GM18507 (cell line): ENCODE data around the gene HIGD2A.
"Not testable (repeated sequence)": the region's sequence is repeated elsewhere in the genome, so short reads cannot be mapped to it uniquely, and the experiment has no call there.

Source experiments
- DNase-seq: peaks from one replicate; pipeline ENCODE4 v3.0.0; 2011; ENCODE audit warnings: low read depth; ENCODE audit not compliant: insufficient read length; ENCODE audit errors: extremely low spot score
- FAIRE-seq: peaks from 2 replicates; lab custom pipeline; 2011; peaks lifted over from hg19 to GRCh38; lab: Jason Lieb, UNC

HIGD2A gene

DNA sequence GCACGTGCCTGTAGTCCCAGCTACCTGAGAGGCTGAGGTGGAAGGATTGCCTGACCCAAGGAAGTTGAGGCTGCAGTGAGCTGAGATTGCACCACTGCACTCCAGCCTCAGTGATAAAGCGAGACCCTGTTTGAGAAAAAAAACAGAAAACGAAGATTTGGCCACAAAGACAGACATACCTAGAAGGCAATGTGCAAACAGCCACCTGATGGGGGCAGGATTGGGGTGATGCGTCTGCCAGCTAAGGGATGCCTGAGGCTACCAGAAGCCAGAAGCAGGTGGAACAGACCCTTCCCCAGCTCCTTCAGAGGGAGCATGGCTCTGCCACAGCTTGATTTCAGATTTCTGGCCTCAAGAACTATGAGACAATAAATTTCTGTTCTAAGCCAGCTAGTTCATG lies 2.9 kb downstream of the HIGD2A start:
- no peak for DNase-seq
- FAIRE-seq: no peak

DNA sequence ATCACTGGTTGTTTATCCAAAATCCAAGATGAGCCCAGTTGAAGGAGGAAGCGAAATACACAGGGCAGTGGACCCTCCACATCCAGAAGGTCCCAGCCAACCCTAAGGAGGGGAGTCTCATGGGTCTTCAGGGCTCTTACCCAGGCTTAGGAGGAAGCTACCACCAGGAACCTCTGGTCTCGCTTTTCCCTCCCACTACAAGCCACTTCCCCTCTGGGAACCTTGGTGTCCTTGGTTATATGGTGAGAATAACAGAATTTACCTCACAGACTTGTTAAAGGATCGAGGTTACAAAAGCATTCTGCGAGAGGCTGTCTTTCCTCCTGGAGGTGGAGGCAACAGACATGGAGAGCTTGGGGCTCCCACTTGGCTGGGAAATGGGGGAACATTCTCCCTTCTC lies 3.4 kb downstream of the HIGD2A start:
- FAIRE-seq (no peak), DNase-seq (no peak)

DNA sequence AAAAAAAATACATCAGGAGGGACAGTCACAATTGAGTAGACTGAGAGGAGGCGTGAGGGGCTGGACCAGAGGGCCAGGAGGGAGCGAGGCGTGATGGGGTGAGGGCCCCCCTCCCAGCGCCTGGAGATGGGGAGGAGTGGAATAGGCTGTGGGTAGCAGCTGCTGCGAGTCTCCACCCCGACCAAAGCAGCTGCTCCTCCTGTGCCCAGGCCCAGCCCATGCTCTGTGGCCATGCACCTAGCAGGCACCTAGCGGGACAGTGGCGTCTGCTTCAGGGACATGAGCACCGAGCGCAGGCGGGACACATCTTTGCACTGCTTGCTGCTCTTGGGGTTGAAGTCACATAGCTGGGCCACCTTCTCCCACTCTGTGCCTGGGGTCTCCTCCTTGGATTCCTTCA lies 4.0 kb downstream of the HIGD2A start:
- DNase-seq (no peak), FAIRE-seq (no peak)

DNA sequence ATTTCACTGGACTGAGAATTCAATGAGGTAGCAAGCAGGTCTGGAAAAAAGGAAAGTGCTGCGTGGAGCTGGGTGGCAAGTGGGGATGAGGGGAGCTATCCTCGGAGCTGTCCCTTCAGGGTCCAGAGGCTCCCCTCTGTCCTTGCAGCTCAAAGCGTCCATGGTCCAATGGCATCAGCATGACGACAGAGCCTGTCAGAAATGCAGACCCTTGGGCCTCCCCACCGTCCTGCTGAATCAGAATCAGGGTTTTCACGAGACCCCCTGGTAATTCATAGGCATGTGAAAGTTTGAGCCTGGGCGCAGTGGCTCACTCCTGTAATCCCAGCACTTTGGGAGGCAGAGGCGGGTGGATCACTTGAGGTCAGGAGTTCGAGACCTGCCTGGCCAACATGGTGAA lies 5.5 kb downstream of the HIGD2A start:
- DNase-seq (no peak), FAIRE-seq (no peak)

DNA sequence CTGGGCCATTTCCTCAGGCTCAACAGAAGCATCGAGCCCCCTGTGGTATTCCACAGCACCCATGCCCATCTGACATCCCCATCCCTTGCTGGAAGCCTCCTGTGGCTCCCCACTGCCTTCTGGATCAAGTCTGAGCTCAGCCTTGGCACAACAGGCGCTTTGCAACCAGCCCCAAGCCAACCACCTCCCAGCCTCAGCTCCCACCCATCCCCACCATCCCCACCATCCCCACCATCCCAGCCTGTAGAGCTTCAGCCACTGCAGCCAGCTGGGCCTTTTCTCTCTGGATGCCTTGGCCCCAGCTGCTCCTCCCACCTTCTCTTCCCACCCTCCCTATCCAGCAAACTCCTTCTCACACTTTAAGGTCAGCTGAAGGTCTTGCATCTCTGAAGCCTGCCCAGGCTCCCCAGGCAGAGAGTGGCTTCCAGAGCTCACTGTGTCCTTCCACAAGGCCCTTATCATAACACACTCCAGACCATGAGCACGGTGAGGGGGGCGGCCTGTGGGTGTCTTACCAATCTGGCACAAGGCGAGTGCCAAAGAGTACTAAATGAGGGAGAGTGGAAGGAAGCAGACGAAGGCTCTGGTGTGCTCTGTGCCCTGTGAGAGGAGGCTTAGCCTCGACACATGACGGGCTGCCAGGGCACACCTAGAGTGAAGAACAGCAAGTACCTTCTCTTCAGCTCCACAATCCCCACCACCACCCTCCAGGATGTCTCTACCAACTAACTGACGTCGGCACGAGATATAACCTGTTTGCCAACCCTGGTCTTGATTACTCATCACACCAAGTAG lies 6.5 kb downstream of the HIGD2A start:
- DNase-seq (no peak), FAIRE-seq (no peak)

DNA sequence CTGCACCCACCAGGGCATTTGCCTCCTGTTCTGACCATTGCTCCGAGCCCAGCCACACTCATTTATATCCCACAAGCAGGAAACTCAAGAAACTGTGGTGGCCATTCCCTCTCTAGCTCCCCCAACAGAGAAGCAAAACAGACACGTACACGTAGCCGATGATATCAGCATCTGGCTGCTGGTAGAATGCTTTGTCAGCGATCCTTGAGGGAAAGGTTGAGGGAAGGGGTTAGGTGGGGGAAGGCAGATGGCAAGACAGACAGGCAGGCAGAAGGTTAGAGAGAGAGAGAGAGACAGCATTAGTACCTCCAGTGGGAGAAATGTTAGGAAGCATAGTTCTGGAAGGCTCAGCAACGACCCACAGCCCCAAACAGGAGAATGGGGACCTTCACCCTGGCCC lies 7.8 kb downstream of the HIGD2A start:
- no peak for FAIRE-seq
- DNase-seq: no peak

DNA sequence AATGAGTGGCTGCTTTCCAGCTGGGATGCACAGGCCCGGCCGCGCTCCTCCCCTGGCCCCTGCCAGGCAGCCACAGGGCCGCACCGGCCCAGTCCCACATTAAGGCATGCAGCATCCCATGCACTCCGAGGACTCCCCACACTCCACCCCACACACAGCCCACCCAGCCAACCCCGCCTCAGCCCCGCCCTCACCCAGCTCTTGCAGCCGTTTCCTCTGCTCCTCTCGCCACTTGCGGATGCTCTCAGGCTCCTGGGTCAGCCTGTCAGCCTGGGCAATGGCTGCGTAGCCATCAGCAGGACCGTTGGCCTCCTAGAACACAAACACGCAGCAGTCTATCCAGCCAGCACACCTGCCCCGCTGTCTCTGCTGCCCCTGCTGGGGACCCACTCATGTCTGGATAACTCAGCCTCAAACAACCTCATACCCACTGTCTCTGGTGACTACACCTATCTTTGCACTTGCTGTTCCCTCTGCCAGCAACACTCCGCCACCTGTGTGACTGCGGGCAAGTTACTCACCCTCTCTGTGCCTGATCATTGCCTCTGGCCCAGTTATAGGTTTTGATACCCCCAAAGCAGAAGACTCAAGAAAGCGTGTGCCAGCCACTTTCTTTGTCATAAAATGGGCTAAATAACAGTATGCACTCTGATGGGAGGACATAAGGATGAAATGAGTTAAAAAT lies 9.3 kb downstream of the HIGD2A start:
- no peak for FAIRE-seq

DNA sequence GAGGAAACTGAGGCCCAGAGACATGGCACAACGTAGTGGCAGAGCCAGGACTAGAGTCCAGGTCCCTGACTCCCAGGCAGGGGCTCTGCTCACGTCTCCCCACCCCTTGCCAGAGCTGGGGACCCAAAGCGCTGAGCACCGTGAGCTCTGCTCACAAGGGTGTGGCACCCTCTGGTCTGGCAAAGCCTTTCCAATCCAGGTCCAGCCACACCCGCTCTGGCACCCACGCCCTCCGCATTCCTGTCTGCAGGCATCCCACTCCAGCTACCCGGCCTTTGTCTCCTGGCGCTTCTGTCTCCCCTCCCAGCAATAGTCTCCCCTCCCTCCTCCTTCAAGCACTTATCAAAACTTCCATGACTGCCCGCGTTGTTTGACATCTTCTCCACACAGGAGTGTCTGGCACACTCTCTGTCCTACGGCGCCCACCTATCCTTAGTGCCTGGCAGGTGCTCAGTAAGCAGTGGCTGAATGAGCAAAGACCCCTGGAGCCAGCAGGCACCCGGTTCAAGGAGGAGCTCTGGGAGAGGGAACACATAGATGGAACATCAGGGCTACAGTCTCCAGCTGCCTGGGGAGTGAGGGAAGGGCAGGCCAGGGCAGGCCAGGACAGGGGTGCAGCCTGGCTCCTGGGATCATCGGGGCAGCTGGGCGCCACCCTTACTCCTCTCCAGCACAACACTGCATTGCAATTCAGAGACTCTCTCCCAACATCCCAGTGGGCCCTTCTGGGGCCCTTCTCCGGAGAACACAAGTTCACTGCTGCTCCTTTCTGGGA lies 12.0 kb downstream of the HIGD2A start:
- FAIRE-seq: no peak
- no peak for DNase-seq

More for the DNA sequence above, 9.3 kb downstream of the HIGD2A start:
- DNase-seq: no peak

DNA sequence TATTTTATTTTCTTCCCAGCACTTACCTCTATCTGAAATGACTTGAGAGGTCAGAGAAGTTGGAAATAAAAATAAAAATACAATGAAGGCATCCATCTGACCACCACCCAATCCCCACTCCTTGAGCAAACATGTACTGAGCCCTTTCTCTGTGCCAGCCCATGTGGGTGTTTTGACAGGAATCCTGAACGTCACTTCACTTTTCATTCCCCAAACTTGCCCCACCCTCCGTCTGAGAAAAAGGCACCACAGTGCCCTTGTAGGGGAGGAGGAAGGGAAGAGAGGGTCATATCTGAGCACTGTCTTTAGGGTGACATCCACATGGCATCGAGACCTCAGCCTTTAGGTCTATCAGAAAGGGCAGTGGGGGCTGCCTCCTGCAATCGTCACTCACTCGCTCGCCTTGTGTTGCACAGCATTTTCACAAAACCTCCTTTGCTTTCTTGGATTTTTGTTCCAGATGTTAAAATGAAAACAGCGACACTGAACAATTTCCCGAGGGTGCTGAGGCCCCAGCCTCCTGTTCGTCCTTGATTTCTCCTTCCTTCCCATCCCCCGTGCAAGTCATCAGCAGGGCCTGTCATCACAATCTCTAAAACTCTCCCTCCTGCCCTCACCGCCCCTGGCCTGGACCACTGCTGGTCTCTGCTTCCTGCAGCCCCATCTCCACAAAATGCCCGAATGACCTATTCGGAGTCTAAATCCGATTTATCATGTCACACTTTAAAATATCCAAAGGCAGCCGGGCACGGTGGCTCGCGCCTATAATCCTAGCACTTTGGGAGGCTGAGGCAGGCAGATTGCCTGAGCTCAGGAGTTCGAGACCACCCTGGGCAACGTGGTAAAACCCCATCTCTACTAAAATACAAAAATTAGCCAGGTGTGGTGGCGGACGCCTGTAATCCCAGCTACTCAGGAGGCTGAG lies 13.0 kb downstream of the HIGD2A start:
- DNase-seq (no peak), FAIRE-seq (no peak)

DNA sequence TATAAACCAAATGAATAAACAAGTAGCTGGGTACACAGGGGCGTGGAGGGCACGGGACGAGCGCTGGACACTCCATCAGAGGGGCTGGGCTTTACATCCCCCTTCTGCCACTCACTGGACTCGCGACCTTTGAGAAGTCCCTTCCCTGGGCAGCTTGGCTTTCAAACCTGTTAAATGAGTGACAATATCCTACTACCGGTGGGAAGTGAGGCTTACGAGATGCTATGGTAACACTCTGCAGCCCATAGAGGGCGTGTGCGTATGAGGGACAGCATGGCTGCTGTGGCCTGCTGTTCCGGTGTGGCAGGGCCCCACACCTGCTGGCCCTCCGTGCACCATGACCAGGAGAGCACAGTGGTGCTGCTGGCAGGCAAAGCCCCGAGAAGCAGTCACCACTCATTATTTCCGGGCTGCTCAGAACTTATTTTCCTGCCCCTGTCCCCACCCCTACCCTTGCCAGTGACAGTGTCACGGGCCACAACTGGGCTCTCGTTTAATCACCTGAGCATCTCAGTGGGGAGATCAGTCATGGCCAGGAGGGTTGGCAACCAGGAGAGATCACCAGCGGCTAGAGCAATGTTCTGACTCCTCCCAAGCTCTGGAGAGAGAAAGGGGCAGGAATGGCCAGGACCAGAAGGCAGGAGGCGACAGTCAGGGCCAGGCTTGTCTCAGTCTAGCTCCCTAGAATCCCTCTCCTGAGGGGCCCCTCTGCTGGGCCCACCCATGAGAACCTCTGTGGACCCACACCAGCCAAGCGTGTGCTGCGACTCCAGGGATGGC lies 17.3 kb downstream of the HIGD2A start:
- DNase-seq (no peak), FAIRE-seq (no peak)

DNA sequence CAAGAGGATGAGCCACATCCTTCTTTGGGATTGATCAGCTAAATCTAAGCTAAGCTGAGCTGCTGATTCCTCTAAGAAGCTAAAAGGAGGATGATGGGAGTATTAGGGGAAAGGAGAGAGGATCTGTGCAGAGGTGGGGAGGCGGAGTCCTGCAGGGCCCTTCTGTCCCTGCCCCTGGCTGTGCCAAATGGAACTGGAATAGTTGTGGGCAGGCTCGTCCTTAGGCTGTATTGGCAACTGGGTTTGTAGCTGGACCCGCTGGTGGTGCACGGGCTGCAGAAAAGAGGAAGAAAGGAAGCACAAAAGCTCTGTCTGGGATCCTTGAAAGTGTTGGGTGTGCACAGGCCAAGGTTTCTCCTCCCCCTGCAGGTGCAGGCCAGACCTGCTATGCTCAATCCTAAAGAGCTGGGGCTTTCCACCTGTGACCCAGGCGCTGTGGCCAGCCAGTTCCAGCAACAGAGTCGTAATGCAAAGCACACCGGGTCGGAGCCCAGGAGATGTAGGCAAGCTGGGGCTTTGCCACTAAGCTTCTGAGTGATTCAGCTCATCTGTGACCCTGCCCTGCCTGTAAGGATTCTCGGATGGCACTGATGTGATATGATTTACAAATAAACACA lies 18.0 kb downstream of the HIGD2A start:
- no peak for DNase-seq

DNA sequence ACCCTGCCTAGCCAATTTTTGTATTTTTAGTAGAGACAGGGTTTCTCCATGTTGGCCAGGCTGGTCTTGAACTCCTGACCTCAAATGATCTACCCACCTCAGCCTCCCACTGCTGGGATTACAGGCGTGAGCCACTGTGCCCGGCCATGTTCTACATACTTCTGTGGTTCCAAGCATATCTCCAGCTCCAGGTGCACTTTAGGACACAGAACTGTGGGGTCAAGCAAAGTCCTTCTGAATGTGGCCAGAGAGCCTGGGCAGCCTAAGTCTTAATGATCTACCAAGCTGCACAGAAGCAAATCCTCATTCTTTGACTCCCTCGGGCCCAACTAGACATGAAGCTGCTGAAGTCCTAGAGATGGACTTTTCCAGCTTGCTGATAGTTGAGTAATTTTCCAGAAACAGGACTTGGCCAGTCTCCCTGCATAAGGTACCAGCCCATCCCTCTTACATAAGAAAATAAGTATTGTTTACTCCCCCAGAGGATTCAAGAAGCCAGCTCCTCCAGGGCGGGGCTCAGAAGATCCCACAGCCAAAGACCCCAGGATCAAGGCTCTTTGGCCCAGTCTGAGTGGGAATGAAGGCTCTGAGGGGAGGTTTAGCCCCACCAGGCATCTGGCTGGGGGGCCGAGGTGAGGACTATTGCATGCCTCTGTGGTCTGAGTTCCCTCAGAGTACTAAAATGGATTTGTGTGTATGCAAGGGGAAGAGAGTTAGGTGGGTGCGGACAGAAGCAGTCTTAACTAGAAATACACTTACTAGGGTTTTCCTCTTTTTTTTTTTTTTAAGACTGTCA lies 19.1 kb downstream of the HIGD2A start:
- no peak for FAIRE-seq

More for the DNA sequence above, 18.0 kb downstream of the HIGD2A start:
- no peak for FAIRE-seq

DNA sequence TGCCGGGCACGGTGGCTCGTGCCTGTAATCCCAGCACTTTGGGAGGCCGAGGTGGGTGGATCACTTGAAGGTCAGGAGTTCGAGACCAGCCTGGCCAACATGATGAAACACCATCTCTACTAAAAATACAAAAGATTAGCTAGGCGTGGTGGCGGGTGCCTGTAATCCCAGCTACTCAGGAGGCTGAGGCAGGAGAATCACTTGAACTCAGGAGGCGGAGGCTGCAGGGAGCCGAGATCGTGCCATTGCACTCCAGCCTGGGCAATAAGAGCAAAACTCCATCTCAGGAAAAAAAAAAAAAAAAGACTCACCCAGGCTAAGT lies 19.7 kb downstream of the HIGD2A start:
- not testable (repeated sequence) for DNase-seq, FAIRE-seq

More for the DNA sequence above, 19.1 kb downstream of the HIGD2A start:
- DNase-seq: no peak

DNA sequence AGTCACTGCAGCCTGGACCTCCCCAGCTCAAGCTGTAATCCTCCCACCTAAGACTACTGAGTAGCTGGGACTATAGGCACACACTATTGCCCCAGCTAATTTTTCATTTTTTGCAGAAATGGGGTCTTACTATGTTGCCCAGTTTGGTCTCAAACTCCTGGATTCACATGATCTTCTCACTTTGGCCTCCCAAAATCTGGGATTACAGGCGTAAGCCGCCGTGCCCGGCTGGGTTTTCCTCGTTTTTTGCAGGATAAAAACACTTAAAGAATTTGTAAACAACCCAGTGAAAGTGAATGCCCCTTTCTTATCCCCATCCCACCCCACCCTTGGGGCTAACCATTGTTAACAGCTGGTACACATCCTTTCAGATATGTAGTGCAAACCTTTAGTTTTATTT lies 20.0 kb downstream of the HIGD2A start:
- DNase-seq (no peak), FAIRE-seq (no peak)

DNA sequence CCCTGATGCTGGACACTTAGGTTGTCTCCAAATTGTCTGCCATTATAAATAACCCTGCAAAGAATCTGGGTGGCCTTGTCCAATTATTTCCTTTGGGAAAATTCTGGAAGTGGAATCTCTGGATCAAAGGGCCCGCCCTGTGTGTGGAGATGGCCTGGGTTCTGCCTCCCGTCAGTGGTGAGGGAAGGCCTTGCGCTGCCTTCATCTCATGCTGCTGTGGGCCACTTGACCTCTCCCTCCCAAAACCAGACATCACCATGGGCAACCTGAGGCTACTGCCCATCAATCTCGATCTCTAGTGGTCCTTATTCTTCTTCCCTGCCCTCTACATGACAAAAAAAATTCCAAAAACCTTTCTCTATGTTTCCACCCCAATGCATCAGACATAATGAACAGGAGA lies 21.2 kb downstream of the HIGD2A start:
- FAIRE-seq: no peak
- no peak for DNase-seq

DNA sequence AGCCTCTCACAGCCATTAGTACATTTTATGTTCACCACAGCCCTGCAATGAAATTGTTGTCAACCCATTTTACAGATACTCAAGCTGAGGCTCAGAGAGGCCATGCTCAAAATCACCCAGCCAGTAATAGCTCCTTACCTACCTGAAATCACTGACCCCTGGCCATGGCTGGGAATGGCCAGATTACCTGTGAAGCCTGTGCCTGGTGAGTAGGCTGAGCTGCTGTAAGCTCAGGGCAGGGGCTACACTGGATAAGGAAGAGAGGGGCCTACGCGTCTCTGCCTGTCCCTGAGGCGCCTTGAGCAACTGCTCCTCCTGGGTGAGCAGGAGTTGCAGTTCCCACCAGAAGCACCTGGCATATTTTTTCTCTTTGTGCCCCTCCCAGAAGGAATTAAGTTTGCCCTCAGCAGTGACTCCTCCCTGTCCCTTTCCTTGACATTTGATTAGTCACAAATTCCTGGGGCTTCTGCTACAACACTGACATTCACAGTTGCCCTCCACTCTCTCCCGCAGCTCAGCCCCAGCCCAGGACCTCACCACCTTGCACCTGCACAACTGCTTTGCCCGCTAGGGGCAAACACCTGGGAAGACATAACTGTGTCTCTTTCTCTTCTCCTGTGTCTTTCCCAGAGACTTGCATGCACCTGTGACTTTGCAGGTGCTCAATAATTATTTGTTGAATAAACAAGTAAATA lies 22.1 kb downstream of the HIGD2A start:
- FAIRE-seq (no peak), DNase-seq (no peak)
